ENCODE measurements around the gene CFAP52. TPM values are rescaled to one million over a fixed set of nuclear protein-coding genes. Genes with fewer than 3 reads are reported as not detected.
"Not testable (repeated sequence)": the region's sequence is repeated elsewhere in the genome, so short reads cannot be mapped to it uniquely, and the experiment has no call there.

The CFAP52 gene
- total and polyA plus RNA-seq, 12 donors = 0.10 to 0.99 (median 0.63) TPM; not detected in 3

GRCh38 chr17:9557161-9557755 is 19.2 kb upstream of the CFAP52 start:
- Histone ChIP-seq H3K36me3 (replicated peaks in 1 of 2) (peaks cover 0 to 4% of the 10 kb centered on the region in 2 donors), H3K4me1 (replicated peaks in 1 of 2) (no peaks in the 10 kb centered on the region), H3K27me3 (no peaks in the 10 kb centered on the region), H3K9me3 (replicated peaks in 1 of 3) (no peaks in the 10 kb centered on the region), H3K4me3 (no peak overlapping the region), H3K27ac (no peak overlapping the region)
- 87 to 90% (median 90%) methylated on average over 8 to 10 of the region's 10 CpGs for WGBS, 4 donors
- no peak for TF ChIP-seq CTCF (IDR thresholded peaks at IDR 0.05)
- intact Hi-C loops (cut with DNase I) = no loop called here
- no peak for DNase-seq

GRCh38 chr17:9557857-9558256 is 18.6 kb upstream of the CFAP52 start:
- Histone ChIP-seq H3K36me3 (replicated peaks in 1 of 2) (peaks cover 0 to 4% of the 10 kb centered on the region in 2 donors), H3K27ac (no peak overlapping the region), H3K4me1 (replicated peaks in 1 of 2) (no peaks in the 10 kb centered on the region), H3K27me3 (no peaks in the 10 kb centered on the region), H3K4me3 (no peak overlapping the region), H3K9me3 (replicated peaks in 1 of 3) (no peaks in the 10 kb centered on the region)
- intact Hi-C loops (cut with DNase I) = no loop called here
- 89 to 95% (median 93%) methylated on average over 9 of the region's 9 CpGs for WGBS, 4 donors
- DNase-seq = no peak
- TF ChIP-seq CTCF (IDR thresholded peaks at IDR 0.05) (no peak), POLR2A (IDR thresholded peaks at IDR 0.05) (no peak)

DNA sequence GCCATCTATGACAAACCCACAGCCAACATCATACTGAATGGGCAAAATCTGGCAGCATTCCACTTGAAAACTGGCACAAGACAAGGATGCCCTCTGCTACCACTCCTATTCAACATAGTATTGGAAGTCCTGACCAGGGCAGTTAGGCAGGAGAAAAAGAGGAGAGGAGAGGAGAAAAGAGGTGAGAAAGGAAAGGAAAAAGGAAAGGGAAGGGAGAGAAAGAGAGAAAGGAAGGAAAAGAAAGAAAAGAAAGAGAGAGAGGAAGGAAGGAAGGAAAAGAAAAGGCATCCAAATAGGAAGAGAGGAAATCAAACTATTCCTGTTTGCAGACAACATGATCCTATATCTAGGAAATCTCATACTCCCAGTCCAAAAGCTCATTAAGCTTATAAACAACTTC is 12.3 kb upstream of the CFAP52 start:
- intact Hi-C loops (cut with DNase I) = no loop called here
- no peaks in the 10 kb centered on the region for H3K9me3 ChIP-seq (replicated peaks in 1 of 3)

GRCh38 chr17:9566067-9566466 is 10.4 kb upstream of the CFAP52 start:
- WGBS, 4 donors = 60 to 70% (median 62%) methylated on average over 7 of the region's 7 CpGs
- Histone ChIP-seq H3K36me3 (replicated peaks in 1 of 2) (peaks cover 0 to 11% of the 10 kb centered on the region in 2 donors), H3K27me3 (no peaks in the 10 kb centered on the region), H3K27ac (no peak overlapping the region), H3K4me1 (replicated peaks in 1 of 2) (no peaks in the 10 kb centered on the region), H3K9me3 (replicated peaks in 1 of 3) (no peaks in the 10 kb centered on the region), H3K4me3 (no peak overlapping the region)
- intact Hi-C loops (cut with DNase I) = no loop called here
- no peak for TF ChIP-seq CTCF (IDR thresholded peaks at IDR 0.05)
- TF ChIP-seq POLR2A (IDR thresholded peaks at IDR 0.05) = no peak
- DNase-seq = no peak

More for the DNA sequence above, 12.3 kb upstream of the CFAP52 start:
- no peaks in the 10 kb centered on the region for H3K4me1 ChIP-seq (replicated peaks in 1 of 2)
- DNase-seq = no peak
- H3K4me3 ChIP-seq = no peak overlapping the region
- H3K27me3 ChIP-seq = no peaks in the 10 kb centered on the region
- no peak overlapping the region for H3K27ac ChIP-seq
- TF ChIP-seq CTCF (IDR thresholded peaks at IDR 0.05) (no peak), POLR2A (IDR thresholded peaks at IDR 0.05) (no peak)
- H3K36me3 ChIP-seq (replicated peaks in 1 of 2) = peaks cover 0 to 9% of the 10 kb centered on the region in 2 donors

- H3K27ac ChIP-seq; H3K4me1 ChIP-seq (replicated peaks in 1 of 2); H3K9me3 ChIP-seq (replicated peaks in 1 of 3); H3K27me3 ChIP-seq; intact Hi-C loops (cut with DNase I); H3K4me3 ChIP-seq; DNase-seq: not testable (repeated sequence)
- 90 to 98% (median 94%) methylated on average over 5 of the region's 5 CpGs for WGBS, 4 donors
- peaks cover 0 to 11% of the 10 kb centered on the region in 2 donors for H3K36me3 ChIP-seq (replicated peaks in 1 of 2)
Measured at GRCh38 chr17:9566739-9567138, 9.7 kb upstream of the CFAP52 start.
